K562 (cell line): ENCODE results near the gene ZNF18. TPM values are rescaled to one million over a fixed set of nuclear protein-coding genes. Genes with fewer than 3 reads are reported as not detected.

Source experiments
- ATF7 ChIP-seq: fragments of 450-650 bp; IDR thresholded peaks from 2 replicates; pipeline ENCODE4 v1.7.1; 2014; ENCODE audit warnings: mild to moderate bottlenecking, moderate library complexity
- FOXJ3 ChIP-seq: sonication (generic); formaldehyde crosslinking; IDR thresholded peaks from 2 replicates; pipeline ENCODE4 v1.4.0; 2020; ENCODE audit warnings: mild to moderate bottlenecking, missing genetic modification reagents
- FUS ChIP-seq: fragments of 200-400 bp; formaldehyde crosslinking; optimal IDR thresholded peaks from 2 replicates; pipeline ENCODE3; 2017; ENCODE audit warnings: low read depth, low read length
- GABPB1 ChIP-seq: sonication (generic); formaldehyde crosslinking; IDR thresholded peaks from 2 replicates; pipeline ENCODE4 v1.8.0; 2022; ENCODE audit warnings: mild to moderate bottlenecking, missing genetic modification reagents
- MCM5 ChIP-seq: fragments of 450-650 bp; IDR thresholded peaks from 2 replicates; pipeline ENCODE4 v1.6.1; 2016; ENCODE audit warnings: low read depth
- SIN3A ChIP-seq, 2 experiments: fragments of 150-350 bp in 1 of 2; IDR thresholded peaks; 2 replicates each; pipeline ENCODE4 v1.6.1; 2011 to 2016; ENCODE audit warnings: borderline replicate concordance in 2 of 2, low read depth in 2 of 2, low read length in 2 of 2, mild to moderate bottlenecking in 2 of 2, moderate library complexity in 2 of 2; ENCODE audit not compliant: control insufficient read depth in 1 of 2
- ZNF121 ChIP-seq: sonication (generic); formaldehyde crosslinking; conservative IDR thresholded peaks from 2 replicates; pipeline ENCODE4 v1.8.0; 2022; ENCODE audit warnings: missing genetic modification reagents
- ZNF174 ChIP-seq: fragments of 250-450 bp; sonication (Bioruptor Pico); IDR thresholded peaks from 2 replicates; pipeline ENCODE4 v1.4.0; 2020; ENCODE audit warnings: mild to moderate bottlenecking
- ZNF449 ChIP-seq: fragments of 250-450 bp; sonication (Bioruptor Pico); IDR thresholded peaks from 2 replicates; pipeline ENCODE4 v1.8.0; 2022; ENCODE audit warnings: moderate library complexity, mild to moderate bottlenecking, inconsistent platforms
- ZZZ3 ChIP-seq: fragments of 450-650 bp; IDR thresholded peaks from 2 replicates; pipeline ENCODE4 v1.6.1; 2016; ENCODE audit warnings: antibody characterized with exemption, mild to moderate bottlenecking, moderate library complexity
- polyA plus RNA-seq, 8 experiments: library from polyadenylated mRNA; depleted of rRNA in 4 of 8; stranded (reverse) in 5 of 8; unstranded in 3 of 8; fragments of >200 nt; fragmentation: Nextera tagmentation in 2 of 8; fragmentation: Illumina TruSeq in 1 of 8; extraction: Ambion mirVana in 2 of 8; extraction: Trizol in 1 of 8; gene quantifications; 2 replicates each; pipeline versions ENCODE4 v1.2.1 to v1.2.3, GENCODE V29; 2011 to 2014; ENCODE audit warnings: inconsistent platforms in 1 of 8, missing spikeins in 1 of 8
- total RNA-seq, 7 experiments: library from RNA; depleted of rRNA in 6 of 7; stranded (reverse); fragments of >200 nt in 6 of 7; fragmentation: Illumina TruSeq in 2 of 7; extraction: Trizol in 2 of 7; gene quantifications; 2 replicates each; pipeline versions ENCODE4 v1.2.1 to v1.2.3, GENCODE V29; 2011 to 2021; ENCODE audit warnings: low replicate concordance in 1 of 7
- TF ChIP-seq, protein P1 (sequence below), 2 experiments: fragments of 150-350 bp in 1 of 2; IDR thresholded peaks; 2 replicates each; pipeline ENCODE4 v1.6.1; 2012 to 2016; ENCODE audit warnings: low read depth in 2 of 2, low read length in 2 of 2, mild to moderate bottlenecking in 1 of 2, moderate library complexity in 1 of 2
- TF ChIP-seq, protein P2 (sequence below): fragments of 450-650 bp; formaldehyde crosslinking; IDR thresholded peaks from 2 replicates; pipeline ENCODE4 v1.4.0; 2020; ENCODE audit warnings: mild to moderate bottlenecking, moderate library complexity
- TF ChIP-seq, protein P3 (sequence below), 3 experiments: fragments of 200-800 bp in 1 of 3; fragments of 250-450 bp in 1 of 3; fragments of 450-650 bp in 1 of 3; sonication (Bioruptor Pico) in 1 of 3; sonication (Bioruptor generic) in 1 of 3; formaldehyde crosslinking in 1 of 3; IDR thresholded peaks; 2 replicates each; pipeline versions ENCODE4 v1.6.1 to v1.8.0; 2016 to 2022; ENCODE audit warnings: mild to moderate bottlenecking in 2 of 3, missing genetic modification characterization in 2 of 3, missing compliant biosample characterization in 1 of 3, moderate library complexity in 1 of 3
- TF ChIP-seq, protein P4 (sequence below): fragments of 450-650 bp; IDR thresholded peaks from 2 replicates; pipeline ENCODE4 v1.6.1; 2016

Gene ZNF18
- total and polyA plus RNA-seq, 9 of the 15 experiments (the other 6 are each of a cell fraction or from before 2014, with no cell fraction given): 1.1 to 5.0 (median 3.4) TPM

GRCh38 chr17:12020642-12021622, 23.7 kb upstream of the ZNF18 start, which contains the start of gene MAP2K4 (continued):
- TF ChIP-seq, protein P1, sequence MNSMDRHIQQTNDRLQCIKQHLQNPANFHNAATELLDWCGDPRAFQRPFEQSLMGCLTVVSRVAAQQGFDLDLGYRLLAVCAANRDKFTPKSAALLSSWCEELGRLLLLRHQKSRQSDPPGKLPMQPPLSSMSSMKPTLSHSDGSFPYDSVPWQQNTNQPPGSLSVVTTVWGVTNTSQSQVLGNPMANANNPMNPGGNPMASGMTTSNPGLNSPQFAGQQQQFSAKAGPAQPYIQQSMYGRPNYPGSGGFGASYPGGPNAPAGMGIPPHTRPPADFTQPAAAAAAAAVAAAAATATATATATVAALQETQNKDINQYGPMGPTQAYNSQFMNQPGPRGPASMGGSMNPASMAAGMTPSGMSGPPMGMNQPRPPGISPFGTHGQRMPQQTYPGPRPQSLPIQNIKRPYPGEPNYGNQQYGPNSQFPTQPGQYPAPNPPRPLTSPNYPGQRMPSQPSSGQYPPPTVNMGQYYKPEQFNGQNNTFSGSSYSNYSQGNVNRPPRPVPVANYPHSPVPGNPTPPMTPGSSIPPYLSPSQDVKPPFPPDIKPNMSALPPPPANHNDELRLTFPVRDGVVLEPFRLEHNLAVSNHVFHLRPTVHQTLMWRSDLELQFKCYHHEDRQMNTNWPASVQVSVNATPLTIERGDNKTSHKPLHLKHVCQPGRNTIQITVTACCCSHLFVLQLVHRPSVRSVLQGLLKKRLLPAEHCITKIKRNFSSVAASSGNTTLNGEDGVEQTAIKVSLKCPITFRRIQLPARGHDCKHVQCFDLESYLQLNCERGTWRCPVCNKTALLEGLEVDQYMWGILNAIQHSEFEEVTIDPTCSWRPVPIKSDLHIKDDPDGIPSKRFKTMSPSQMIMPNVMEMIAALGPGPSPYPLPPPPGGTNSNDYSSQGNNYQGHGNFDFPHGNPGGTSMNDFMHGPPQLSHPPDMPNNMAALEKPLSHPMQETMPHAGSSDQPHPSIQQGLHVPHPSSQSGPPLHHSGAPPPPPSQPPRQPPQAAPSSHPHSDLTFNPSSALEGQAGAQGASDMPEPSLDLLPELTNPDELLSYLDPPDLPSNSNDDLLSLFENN (IDR thresholded peaks at IDR 0.05; ENCODE audit: low read depth in 2 of 2, low read length in 2 of 2): no peak
- TF ChIP-seq ZZZ3 (no peak), ATF7 (no peak; the same call in 1 of the 2 replicates), SIN3A (IDR thresholded peaks at IDR 0.05; ENCODE audit: borderline replicate concordance in 2 of 2, control insufficient read depth in 1 of 2, low read depth in 2 of 2, low read length in 2 of 2) (peak in 1 of 2 experiments; percentile 36; a peak in 1 of 4 replicates), FUS (no peak), MCM5 (no peak), ZNF174 (CRISPR knock-in tag) (no peak), ZNF449 (CRISPR knock-in tag) (no peak), GABPB1 (CRISPR knock-in tag) (no peak), FOXJ3 (CRISPR knock-in tag) (no peak), ZNF121 (CRISPR knock-in tag) (no peak)
- TF ChIP-seq, protein P2, sequence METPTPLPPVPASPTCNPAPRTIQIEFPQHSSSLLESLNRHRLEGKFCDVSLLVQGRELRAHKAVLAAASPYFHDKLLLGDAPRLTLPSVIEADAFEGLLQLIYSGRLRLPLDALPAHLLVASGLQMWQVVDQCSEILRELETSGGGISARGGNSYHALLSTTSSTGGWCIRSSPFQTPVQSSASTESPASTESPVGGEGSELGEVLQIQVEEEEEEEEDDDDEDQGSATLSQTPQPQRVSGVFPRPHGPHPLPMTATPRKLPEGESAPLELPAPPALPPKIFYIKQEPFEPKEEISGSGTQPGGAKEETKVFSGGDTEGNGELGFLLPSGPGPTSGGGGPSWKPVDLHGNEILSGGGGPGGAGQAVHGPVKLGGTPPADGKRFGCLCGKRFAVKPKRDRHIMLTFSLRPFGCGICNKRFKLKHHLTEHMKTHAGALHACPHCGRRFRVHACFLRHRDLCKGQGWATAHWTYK: no peak
- TF ChIP-seq, protein P3, sequence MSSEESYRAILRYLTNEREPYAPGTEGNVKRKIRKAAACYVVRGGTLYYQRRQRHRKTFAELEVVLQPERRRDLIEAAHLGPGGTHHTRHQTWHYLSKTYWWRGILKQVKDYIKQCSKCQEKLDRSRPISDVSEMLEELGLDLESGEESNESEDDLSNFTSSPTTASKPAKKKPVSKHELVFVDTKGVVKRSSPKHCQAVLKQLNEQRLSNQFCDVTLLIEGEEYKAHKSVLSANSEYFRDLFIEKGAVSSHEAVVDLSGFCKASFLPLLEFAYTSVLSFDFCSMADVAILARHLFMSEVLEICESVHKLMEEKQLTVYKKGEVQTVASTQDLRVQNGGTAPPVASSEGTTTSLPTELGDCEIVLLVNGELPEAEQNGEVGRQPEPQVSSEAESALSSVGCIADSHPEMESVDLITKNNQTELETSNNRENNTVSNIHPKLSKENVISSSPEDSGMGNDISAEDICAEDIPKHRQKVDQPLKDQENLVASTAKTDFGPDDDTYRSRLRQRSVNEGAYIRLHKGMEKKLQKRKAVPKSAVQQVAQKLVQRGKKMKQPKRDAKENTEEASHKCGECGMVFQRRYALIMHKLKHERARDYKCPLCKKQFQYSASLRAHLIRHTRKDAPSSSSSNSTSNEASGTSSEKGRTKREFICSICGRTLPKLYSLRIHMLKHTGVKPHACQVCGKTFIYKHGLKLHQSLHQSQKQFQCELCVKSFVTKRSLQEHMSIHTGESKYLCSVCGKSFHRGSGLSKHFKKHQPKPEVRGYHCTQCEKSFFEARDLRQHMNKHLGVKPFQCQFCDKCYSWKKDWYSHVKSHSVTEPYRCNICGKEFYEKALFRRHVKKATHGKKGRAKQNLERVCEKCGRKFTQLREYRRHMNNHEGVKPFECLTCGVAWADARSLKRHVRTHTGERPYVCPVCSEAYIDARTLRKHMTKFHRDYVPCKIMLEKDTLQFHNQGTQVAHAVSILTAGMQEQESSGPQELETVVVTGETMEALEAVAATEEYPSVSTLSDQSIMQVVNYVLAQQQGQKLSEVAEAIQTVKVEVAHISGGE (CRISPR knock-in tag; IDR thresholded peaks at IDR 0.05): no peak
- TF ChIP-seq, protein P4, sequence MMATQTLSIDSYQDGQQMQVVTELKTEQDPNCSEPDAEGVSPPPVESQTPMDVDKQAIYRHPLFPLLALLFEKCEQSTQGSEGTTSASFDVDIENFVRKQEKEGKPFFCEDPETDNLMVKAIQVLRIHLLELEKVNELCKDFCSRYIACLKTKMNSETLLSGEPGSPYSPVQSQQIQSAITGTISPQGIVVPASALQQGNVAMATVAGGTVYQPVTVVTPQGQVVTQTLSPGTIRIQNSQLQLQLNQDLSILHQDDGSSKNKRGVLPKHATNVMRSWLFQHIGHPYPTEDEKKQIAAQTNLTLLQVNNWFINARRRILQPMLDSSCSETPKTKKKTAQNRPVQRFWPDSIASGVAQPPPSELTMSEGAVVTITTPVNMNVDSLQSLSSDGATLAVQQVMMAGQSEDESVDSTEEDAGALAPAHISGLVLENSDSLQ: no peak; the same call in 1 of the 2 replicates
